ENCODE results near the gene FSCN2.

Gene FSCN2

GRCh38 chr17:81491761-81492160 is 36.4 kb upstream of the FSCN2 start:
- DNase-seq, result no peak

- no peak for DNase-seq
Measured at GRCh38 chr17:81492202-81492601, 36.0 kb upstream of the FSCN2 start.

- DNase-seq, result no peak
Measured at GRCh38 chr17:81492706-81493105, 35.5 kb upstream of the FSCN2 start.

- DNase-seq, result no peak
Measured at GRCh38 chr17:81493198-81494038, 34.8 kb upstream of the FSCN2 start.

DNA sequence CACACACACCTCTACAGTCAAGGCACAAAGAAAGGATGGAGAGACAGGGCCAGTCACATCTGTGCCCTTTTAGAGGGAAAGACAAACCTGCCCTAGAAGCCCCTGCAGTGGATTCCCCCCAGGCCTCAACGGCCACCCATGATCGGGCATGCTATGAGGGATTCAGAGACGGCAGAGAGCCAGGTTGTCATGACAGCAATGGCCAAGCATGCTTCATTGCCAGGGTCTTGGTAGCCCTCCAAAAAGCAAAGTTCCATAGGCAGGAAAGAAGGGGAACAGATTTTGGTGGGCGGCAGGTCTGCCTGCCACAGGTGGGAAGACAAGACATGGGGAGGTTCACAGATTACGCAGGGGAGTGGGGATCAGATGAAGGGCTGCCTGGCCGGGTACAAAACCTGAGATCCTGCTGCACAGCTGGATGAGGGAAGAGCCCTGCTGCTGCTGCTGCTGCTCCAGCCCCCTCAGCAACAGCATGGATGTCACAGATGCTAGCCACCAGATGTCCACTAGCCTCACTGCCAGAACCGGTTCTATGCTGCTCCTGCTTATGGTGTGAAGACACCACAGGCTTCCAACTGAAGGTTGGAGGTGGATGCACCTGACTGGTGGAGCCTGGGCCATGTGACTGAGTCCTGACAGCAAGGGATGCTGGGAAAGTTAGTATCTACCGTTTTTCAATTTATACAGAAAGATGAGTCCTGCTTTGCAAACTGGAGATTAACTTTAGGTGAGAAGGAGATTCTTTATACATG is 33.4 kb upstream of the FSCN2 start:
- DNase-seq, result no peak

GRCh38 chr17:81498953-81499600 is 29.1 kb upstream of the FSCN2 start:
- DNase-seq, result no peak

GRCh38 chr17:81499601-81499970 is 28.6 kb upstream of the FSCN2 start:
- no peak for DNase-seq

DNA sequence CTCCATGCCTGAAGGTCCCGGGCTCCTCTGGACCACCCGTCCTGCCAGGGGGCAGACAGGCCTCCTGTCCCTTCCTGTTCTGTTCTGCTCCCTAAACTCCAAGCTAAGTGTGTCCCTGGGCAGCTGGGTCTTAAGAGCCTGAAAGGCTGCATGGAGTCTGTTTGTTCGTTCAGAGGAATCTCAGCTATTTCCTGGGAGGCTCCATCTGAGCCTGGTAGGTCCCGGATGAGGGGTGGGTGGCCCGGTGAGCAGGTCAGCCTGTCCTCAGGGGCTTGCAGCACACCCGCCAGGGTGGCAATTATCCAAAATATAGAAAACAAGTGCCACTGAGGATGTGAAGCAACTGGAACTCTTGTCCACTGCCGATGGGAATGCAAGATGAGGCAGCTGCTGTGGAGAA is 28.1 kb upstream of the FSCN2 start:
- DNase-seq, result no peak

DNA sequence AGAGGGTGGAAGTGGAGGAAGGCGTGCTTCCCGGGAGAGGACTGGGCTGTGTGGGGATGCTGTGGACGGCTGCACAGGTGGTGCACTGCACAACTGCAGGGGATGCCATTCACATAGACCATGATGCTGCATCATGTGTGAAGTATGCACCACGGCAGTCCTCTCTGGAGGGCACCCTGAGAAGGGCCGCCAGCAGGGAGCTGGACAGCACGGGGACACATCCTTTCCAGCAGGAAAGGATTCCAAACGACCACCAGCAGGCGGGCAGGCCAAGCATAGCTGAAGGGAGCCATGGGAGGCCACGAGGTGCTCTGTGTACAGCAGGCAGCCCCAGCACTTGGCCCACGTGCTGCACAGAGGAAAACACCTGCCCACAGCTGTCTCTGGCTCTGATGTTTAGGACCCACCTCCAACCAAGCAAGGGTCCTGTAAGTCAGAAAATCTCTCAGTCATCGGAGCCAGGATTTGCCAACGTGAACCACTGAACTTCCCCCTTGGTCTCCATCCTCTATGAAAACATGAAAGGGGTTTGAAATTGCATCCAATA is 25.6 kb upstream of the FSCN2 start:
- no peak for DNase-seq

- no peak for DNase-seq
Measured at GRCh38 chr17:81503619-81504018, 24.6 kb upstream of the FSCN2 start.

- no peak for DNase-seq
Measured at GRCh38 chr17:81508639-81509206, 19.5 kb upstream of the FSCN2 start.

DNA sequence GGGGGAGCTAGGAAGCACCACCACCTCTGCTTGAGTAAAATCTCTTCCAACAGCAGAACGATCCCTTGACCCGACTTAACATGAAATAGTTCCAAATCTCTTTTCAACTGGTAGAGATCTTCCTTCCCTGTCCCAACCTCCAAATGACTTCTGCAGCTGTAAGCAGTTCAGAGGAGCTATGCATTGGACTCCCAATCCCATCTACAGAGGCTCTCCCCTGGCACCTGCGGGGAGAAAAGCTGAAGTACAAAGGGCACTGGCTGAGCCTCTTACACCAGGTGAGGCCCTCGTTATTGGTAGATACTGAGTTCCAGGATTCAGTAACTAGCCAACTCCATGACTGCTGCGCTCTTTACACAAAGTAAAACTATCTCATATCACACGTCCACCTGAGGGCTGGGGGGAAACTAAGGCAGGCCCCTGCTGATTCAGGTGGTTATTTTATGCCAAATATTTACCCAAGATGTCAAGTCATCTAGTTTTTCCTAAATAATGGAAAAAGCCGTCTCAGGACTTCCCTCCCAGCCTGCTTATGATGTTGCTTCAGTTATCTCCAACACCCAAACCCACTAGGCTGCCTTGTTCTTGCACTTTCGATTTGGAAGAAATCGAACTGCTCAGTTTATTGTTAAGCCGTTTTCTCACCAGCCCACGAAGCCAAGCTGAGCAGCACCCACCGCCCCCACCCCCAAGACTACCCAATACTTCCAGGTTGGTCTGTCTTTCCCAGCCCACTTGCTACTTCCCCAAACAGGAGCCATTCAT is 18.8 kb upstream of the FSCN2 start:
- no peak for DNase-seq

GRCh38 chr17:81509972-81510784 is 18.0 kb upstream of the FSCN2 start:
- no peak for DNase-seq

DNA sequence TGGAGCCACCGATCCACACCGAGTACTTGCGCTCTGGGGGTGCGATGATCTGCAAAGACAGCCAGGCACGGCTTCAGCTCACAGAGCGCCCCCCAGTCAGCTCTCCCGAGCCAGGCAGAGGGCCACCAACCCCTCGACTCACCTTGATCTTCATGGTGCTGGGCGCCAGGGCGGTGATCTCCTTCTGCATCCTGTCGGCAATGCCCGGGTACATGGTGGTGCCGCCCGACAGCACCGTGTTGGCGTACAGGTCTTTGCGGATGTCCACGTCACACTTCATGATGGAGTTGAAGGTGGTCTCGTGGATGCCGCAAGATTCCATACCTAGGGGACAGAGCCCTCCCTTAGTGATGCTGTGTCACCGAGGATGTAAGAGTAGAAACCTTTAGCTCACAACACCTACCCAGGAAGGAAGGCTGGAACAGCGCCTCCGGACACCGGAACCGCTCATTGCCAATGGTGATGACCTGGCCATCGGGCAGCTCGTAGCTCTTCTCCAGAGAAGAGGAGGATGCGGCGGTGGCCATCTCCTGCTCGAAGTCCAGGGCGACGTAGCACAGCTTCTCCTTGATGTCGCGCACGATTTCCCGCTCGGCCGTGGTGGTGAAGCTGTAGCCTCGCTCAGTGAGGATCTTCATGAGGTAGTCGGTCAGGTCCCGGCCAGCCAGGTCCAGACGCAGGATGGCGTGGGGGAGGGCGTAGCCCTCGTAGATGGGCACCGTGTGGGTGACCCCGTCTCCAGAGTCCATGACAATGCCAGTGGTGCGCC is 17.2 kb upstream of the FSCN2 start:
- DNase-seq, result no peak

DNA sequence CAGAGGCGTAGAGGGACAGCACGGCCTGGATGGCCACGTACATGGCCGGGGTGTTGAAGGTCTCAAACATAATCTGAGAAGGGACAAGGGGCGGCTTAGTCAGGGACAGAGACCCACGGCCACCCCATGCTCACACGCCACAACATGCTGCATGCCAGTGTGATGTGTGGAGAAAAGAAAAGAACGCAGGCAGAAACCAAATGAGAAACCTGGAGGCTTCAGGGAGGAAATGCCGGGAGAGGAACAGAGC is 16.7 kb upstream of the FSCN2 start:
- no peak for DNase-seq

GRCh38 chr17:81511804-81512561 is 16.2 kb upstream of the FSCN2 start:
- DNase-seq, result no peak

- no peak for DNase-seq
Measured at GRCh38 chr17:81512562-81513371, 15.4 kb upstream of the FSCN2 start, which contains the start of gene ACTG1. ACTG1 (minus strand) TSS chr17:81512799; CDS start chr17:81512354, 445 bp downstream.

DNA sequence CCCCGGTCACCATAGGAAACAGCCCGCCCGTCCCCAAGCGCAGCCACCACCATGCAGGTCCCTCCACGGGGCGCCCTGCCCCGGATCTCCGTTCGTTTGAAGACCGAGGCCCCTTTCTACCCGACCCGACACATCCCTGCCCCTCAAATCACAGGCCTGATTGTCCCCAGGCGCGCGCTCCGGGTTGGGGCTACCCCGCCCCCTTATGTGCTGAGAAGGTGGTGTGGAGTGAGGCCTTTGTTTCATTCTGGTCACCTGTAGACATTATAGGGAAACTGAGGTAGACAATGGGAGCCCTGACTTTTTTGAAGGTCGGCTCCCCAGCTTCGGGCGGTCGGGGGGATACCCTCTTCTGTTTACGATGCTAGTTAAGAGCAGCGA is 14.8 kb upstream of the FSCN2 start:
- DNase-seq, result no peak

- no peak for DNase-seq
Measured at GRCh38 chr17:81513753-81514488, 14.3 kb upstream of the FSCN2 start.

Data from NCI-H2029 treated with DMSO at 0.1 percent for 48 hours (cell line).